GM21367 (cell line): ENCODE data around the gene C4orf17.

ENCODE experiments used
- ATAC-seq: cut with Tn5 transposase; IDR thresholded peaks from one replicate; pipeline ENCODE4 v1.9.1; 2021; ENCODE audit not compliant: unreplicated experiment

C4orf17 gene

GRCh38 chr4:99536271-99536670, 25.4 kb downstream of the C4orf17 start:
- ATAC-seq, result no peak

DNA sequence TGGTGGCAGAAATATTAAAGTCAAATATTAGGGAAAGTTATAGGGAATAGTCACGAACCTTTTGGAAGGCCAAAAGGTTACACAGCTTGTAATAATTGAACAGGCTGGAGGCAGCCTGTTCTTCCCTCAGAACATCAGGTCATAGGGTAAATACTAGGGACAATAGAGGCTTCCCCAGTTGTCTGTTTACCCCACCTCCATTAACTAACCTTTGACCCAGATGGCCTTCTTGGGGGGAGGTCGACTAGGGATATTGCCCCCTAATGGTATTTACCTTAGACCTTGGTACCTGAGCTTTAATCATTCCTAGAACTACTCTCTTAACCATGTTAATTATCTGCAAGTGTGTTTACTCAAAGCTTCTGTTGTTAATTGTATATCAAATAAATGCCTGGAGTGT, 26.0 kb downstream of the C4orf17 start:
- no peak for ATAC-seq

DNA sequence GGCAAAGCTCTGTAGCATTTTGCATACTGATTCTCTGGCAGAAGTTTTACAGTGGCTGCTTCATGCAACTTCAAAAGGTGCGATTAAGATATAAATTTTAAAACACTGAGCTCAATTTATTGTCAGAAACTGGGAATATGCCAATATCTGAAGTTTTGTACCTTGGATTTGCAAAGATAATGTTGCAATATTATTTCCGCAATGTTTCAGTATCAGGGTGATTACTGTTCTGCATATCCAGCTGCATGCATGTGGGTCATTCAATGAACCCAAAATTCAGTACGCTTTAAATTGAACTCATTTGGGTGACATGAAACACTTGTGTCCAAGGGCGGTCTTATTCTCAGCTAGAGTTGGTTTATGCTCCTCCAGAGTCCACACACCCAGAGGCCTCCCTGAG, 26.9 kb downstream of the C4orf17 start:
- ATAC-seq, result no peak

DNA sequence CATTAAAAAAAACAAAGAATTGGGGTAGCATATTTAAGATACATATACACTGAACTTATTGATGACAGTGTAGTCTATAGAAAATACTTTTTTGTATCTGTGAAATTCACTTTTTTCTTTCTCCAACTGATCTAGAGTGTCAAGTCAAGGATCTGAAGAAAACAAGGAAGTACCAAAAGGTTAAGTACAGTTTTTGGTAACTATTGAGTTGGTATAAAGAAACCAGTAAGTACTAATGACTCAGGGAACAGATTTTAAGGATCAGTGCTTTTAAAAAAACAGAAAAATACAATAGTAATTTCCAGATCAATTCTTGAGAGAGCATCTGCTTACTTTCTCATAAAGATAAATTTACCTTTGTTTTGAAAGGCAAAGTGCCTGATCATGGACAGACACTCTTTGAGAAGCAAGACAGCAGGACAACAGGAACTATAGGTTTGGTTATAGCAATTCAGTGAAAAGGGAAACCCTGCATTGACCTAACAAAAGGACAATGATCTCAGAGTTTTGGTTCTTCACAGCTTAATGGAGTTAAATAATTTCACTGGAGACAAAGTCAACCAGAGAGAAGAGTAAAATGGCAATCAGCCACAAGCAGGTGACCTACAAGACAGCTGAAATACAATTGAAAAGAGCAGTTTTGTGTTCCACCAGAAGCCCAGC, 29.6 kb downstream of the C4orf17 start:
- no peak for ATAC-seq

DNA sequence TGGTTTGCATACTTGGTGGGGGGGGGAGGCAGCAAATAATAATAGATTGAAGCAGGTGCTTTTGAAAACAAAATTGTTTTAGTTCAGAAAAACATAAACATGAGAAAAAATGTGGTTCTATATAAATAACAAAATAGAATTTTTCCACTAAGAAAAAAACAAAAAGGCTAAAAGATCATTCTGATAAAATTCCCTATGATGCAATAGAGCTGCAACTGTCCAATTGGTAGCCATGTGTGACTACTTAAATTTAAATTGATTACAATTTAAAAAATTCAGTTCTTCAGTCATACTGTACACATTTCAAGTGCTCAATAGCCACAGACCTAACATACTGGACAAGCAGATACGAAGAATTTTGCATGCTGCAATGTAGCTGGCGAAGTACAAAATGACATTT, 42.1 kb downstream of the C4orf17 start:
- ATAC-seq, result no peak

- ATAC-seq, result peak; percentile 95
Measured at GRCh38 chr4:99563310-99564186, 52.7 kb downstream of the C4orf17 start, which contains the start of gene TRMT10A. Gene TRMT10A, minus strand, starts transcription at chr4:99564039. Its CDS starts 4,701 bp downstream, at chr4:99559338.

DNA sequence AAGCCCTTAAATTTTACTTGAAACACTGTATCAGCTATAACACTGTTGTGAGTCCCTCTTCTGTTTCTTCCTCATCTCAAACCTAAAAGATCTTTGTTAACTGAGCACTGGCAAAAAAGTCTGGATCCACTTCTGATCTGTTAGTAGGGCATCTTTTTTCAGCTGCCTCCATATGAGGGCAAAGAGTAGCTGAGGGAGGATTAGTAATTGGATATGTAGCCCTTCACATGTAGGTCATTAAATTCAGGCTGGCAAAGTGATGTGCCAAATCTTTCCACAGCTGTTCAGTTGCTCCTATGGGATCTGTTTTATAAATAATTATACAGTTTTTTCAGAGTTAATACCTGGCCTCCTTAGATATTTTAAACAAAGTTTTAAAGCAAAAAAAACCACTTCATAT, 54.1 kb downstream of the C4orf17 start:
- no peak for ATAC-seq

DNA sequence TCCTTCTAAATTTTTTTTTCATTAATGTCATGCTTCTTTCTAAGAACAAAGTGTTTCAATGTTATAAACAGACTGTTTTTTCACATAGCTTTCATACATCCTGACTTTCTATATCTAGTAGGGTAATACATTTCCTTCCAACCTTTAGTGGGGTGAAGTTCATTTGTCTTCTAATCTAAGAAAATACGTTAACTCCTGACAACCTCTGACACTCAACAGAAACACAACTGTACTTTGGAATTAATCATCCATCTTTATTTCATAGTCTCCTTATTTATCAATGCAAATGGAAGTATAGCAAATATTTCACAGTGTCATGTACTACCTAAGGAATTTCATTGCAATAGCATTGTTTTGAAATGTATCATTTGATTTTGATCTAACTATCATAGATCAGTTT, 61.1 kb downstream of the C4orf17 start:
- no peak for ATAC-seq

DNA sequence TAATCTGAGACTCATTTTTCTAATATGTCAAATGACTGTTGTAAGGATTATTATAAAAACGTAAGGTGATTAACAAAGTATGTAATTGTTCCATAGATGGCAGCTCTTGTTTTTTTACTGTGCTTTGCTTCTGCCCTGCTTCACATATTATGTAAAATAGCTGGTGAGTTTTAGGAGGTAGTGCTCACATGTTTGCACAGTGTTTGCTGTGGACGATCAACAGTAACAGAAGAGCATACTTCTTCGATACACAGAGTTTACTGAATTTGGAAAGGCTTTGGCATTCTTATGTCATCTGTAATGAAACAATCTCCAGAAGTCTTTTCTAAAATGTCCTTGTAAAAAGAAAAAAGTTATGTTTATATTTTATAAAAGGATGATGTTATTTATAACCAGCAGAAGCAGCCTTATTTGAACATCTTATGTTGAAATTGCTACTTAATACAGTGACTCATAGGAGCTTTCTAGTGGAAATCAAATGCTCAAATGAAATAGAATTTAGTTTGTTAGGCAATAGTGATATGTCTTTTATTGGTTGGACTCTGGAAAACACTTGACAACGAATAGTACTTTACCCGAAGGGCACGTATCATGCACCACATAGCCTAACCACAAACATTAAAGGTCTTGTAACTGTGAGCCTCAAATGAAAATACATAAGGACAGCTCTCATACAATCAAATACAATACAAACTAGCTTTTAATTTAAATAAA, 61.9 kb downstream of the C4orf17 start:
- no peak for ATAC-seq

DNA sequence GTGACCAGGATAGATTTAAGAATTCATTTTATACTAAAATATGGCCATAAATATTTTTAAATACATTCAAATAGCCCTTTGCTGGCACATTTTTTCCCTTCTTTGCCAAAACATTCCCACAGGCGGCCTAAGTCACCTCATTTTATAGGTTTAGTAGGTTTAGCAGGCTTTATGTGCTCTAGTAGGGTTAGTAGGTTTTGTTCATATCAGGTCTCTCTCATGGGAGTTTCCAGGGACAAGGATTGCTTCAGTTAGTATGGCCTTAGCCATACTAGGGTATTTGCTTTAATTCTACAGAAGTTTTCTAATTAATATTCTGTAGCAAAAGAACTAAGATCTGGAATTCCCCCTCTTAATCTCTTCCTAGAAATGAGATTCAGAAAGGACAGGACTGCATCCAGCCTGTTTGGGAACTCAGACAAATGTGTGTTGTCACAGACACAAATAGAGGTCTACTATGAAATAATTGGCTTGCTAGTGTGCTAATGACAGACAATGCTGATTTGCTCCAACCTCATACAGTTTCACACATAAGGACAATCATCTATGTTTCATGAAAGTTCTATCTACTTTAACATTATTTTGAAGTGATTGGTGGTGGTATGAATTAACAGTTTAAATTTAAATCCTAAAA, 63.0 kb downstream of the C4orf17 start:
- no peak for ATAC-seq

GRCh38 chr4:99574530-99575324, 63.9 kb downstream of the C4orf17 start, which contains the start of gene MTTP:
Gene MTTP, plus strand, starts transcription at chr4:99574824. Its CDS starts 86 bp downstream, at chr4:99574910.
- ATAC-seq, result peak; percentile 83

GRCh38 chr4:99578714-99579113, 67.9 kb downstream of the C4orf17 start:
- no peak for ATAC-seq

DNA sequence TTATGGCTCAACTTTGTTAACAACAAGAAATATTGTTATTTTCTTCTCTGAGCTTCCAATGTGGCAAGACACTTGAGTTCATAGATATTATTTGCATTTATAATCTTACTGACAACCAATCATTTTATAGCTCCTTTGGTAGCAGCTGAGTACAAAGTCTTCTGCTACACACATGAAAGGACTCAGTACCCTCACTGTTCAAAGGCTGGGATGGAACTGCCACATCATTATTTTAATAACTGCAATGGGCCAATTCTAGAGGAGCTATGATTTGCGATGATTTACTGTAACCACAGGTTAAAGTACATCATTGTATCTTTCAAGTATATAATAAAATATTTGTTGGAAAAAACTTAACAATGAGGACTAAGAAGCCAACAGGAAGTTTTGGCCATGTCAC, 74.7 kb downstream of the C4orf17 start:
- no peak for ATAC-seq

- ATAC-seq, result no peak
Measured at GRCh38 chr4:99586322-99586721, 75.5 kb downstream of the C4orf17 start.

- ATAC-seq, result no peak
Measured at GRCh38 chr4:99586797-99587196, 76.0 kb downstream of the C4orf17 start.

DNA sequence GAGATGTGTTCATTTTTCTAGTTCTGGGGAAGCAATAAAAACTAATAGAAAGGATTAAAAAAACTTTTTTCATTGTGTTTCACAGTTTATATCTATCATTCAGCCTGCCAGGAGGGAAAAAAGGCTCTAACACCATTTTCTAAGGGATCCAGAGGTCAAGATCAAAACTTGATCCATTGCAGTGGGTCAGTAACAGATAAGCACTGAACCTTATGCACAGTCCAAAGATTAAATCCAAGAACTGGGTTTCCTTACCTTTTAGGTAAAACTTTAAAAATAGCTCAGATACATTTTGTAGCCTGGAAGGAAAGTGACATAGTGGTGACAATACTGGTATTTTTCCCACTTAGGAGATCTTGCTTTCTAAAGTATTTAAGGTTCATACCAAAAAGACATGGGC, 76.5 kb downstream of the C4orf17 start:
- no peak for ATAC-seq

GRCh38 chr4:99587803-99588202, 77.0 kb downstream of the C4orf17 start:
- no peak for ATAC-seq

DNA sequence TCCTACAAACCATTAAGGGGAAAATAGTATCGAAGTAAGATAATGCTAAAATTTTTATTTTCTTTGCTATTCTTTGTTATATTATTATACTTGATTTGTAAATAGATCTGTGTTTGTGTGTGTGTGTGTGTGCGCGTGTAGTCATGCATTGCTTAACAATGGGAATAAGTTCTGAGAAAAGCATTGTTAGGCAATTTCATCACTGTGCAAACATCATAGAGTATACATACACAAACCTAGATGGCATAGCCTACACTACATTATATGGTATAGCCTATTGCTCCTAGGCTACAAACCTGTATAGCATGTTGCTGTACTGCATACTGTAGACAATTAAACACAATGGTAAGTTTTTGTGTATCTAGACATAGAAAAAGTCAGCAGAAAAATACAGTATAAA, 80.9 kb downstream of the C4orf17 start:
- no peak for ATAC-seq
